ENCODE data around the gene NGF. TPM values are rescaled to one million over a fixed set of nuclear protein-coding genes. Genes with fewer than 3 reads are reported as not detected.

NGF gene
- total and polyA plus RNA-seq, 2 of the 4 experiments (the other 2 are of a cell fraction), result 12.5 to 21.7 TPM

GRCh38 chr1:115238336-115239147, 99.5 kb downstream of the NGF start (continued):
- TF ChIP-seq USF2 (IDR thresholded peaks at IDR 0.05; ENCODE audit: low read depth, low read length) (no peak), SMC3 (IDR thresholded peaks at IDR 0.05; ENCODE audit: low read depth, low read length) (no peak)

GRCh38 chr1:115237507-115237906, 100.5 kb downstream of the NGF start:
- ATAC-seq (ENCODE audit: low read depth), result no peak
- ChIA-PET POLR2A (ENCODE audit: unreplicated experiment) (no interaction called here), CTCF (no interaction called here)
- no peak overlapping the region for H3K4me3 ChIP-seq (ENCODE audit: insufficient read depth, low read depth, low read length)
- BruUV-seq (replicated peaks), result no TSS peak
- H4K20me1 ChIP-seq (ENCODE audit: insufficient read depth, low read length), result no peaks in the 10 kb centered on the region
- H3K9ac ChIP-seq (ENCODE audit: low read depth, low read length), result no peak overlapping the region
- H2AK5ac ChIP-seq (ENCODE audit: low read depth, low read length), result no peak overlapping the region
- H3K9me1 ChIP-seq (ENCODE audit: insufficient read depth, low read length), result peaks cover 2% of the 10 kb centered on the region; the same call in 1 of the 2 replicates
- H2BK20ac ChIP-seq (ENCODE audit: low read depth, low read length), result peak overlapping the region; percentile 59
- TF ChIP-seq MXI1 (IDR thresholded peaks at IDR 0.05; ENCODE audit: borderline replicate concordance, low read depth, low read length), result no peak
- TF ChIP-seq ELK1 (IDR thresholded peaks at IDR 0.05; ENCODE audit: borderline replicate concordance, low read depth, low read length), result no peak
- 0 out of 2 replicates have a peak, but pooled peaks have one; percentile 31 for TF ChIP-seq FOS (IDR thresholded peaks at IDR 0.05; ENCODE audit: low read depth, low read length)
- in situ Hi-C loops (cut with MboI; ENCODE audit: low sequenced_read_pairs) (no loop called here), intact Hi-C loops (cut with micrococcal nuclease) (loop anchor here (5.0 kb wide), 2 partner anchors 45 to 95 kb away; no protein-coding TSS in a partner anchor), dilution Hi-C loops (cut with HindIII; ENCODE audit: low sequenced_read_pairs, unreplicated experiment) (no loop called here)
- H3K27ac ChIP-seq (ENCODE audit: insufficient read depth, low read length), result no peak overlapping the region; the same call in 1 of the 2 replicates
- 0 out of 4 replicates have a peak overlapping the region, but pooled peaks have one; percentile 44 to 56 for H4K8ac ChIP-seq (ENCODE audit: low read depth in 2 of 2, low read length in 2 of 2)
- H3K18ac ChIP-seq (ENCODE audit: low read depth, low read length), result peak overlapping the region; percentile 61; the same call in 1 of the 2 replicates
- no peaks in the 10 kb centered on the region for H3K79me1 ChIP-seq (ENCODE audit: low read depth in 1 of 2, low read length in 2 of 2)
- H3K14ac ChIP-seq (replicated peaks; ENCODE audit: low read depth, low read length), result no peak overlapping the region
- H2BK15ac ChIP-seq (ENCODE audit: low read depth, low read length), result 0 out of 3 replicates have a peak overlapping the region, but pooled peaks have one; percentile 28
- peak; percentile 69 for DNase-seq
- peak overlapping the region; percentile 28 for H2BK5ac ChIP-seq (ENCODE audit: low read depth, low read length, poor library complexity, severe bottlenecking)
- H2BK120ac ChIP-seq (ENCODE audit: low read depth, low read length), result peak overlapping the region; percentile 61; the same call in 1 of the 2 replicates
- H3K36me3 ChIP-seq (ENCODE audit: control insufficient read depth, insufficient read depth, low read length), result no peaks in the 10 kb centered on the region
- WGBS, 2 experiments (ENCODE audit: extremely low coverage in 2 of 2, insufficient read length in 1 of 2), result 87% methylated on average over 4 of the region's 5 CpGs; no CpG with 5 or more reads in 1 of the 2 experiments
- no peak overlapping the region for H4K5ac ChIP-seq (ENCODE audit: low read depth, low read length)
- 0 out of 2 replicates have a peak overlapping the region, but pooled peaks have one; percentile 36 for H3K23ac ChIP-seq (ENCODE audit: low read depth, low read length)
- H3K4me1 ChIP-seq (ENCODE audit: control insufficient read depth, insufficient read depth, low read length), result peaks cover 6% of the 10 kb centered on the region
- no peak overlapping the region for H3K56ac ChIP-seq (ENCODE audit: extremely low read depth, insufficient read depth, low read length)
- no peak overlapping the region for H3K4me2 ChIP-seq (ENCODE audit: low read depth, low read length)
- H3K27me3 ChIP-seq (ENCODE audit: control insufficient read depth, insufficient read depth, low read length), result no peaks in the 10 kb centered on the region
- H3K4ac ChIP-seq (ENCODE audit: low read depth, low read length), result 0 out of 2 replicates have a peak overlapping the region, but pooled peaks have one; percentile 53
- H3K9me3 ChIP-seq (ENCODE audit: control insufficient read depth, insufficient read depth, low read length), result 0 out of 2 replicates have a peak, but pooled peaks cover 2% of the 10 kb centered on the region
- H2AK9ac ChIP-seq (replicated peaks; ENCODE audit: low read depth, low read length, poor library complexity), result no peak overlapping the region
- H2AFZ ChIP-seq (replicated peaks; ENCODE audit: low read length, poor library complexity), result peak overlapping the region; percentile 43
- peak overlapping the region; percentile 28 for H4K91ac ChIP-seq (ENCODE audit: insufficient read depth, low read depth, low read length)

All from IMR-90 (cell line).